ENCODE measurements around the gene TNFSF9. TPM values are rescaled to one million over a fixed set of nuclear protein-coding genes. Genes with fewer than 3 reads are reported as not detected.
A peak's percentile ranks its signal among the peaks of the same experiment; 100 is the strongest.

The TNFSF9 gene
- 12.7 and 16.6 TPM in 2 replicates for total RNA-seq

- peak within 1 kb of the TSS; percentile 69 for H3K27ac ChIP-seq (ENCODE audit: low read depth, low read length)
These were observed at the start of gene TNFSF9 for GRCh38 chr19:6530386-6531162. Gene TNFSF9 (plus strand): TSS chr19:6531026. CDS start chr19:6531037, 11 bp downstream.

GRCh38 chr19:6481541-6482342, 49.1 kb upstream of the TNFSF9 start, which contains the start of gene DENND1C:
Gene DENND1C (minus strand): TSS chr19:6481787. CDS start chr19:6481695, 92 bp downstream.
- Histone ChIP-seq H3K79me2 (ENCODE audit: insufficient read depth, low read length) (no peaks in the 10 kb centered on the region), H3K4me1 (ENCODE audit: insufficient read depth, low read length) (no peaks in the 10 kb centered on the region), H3K4me3 (ENCODE audit: insufficient read depth, low read length) (no peak within 1 kb of the TSS), H3K4me2 (ENCODE audit: insufficient read depth, low read length) (no peak within 1 kb of the TSS), H3K27ac (ENCODE audit: low read depth, low read length) (no peak within 1 kb of the TSS), H2AFZ (ENCODE audit: low read length) (no peak within 1 kb of the TSS), H3K27me3 (ENCODE audit: insufficient read depth, low read length) (no peaks in the 10 kb centered on the region), H3K9me3 (ENCODE audit: low read depth, low read length) (no peaks in the 10 kb centered on the region), H3K36me3 (ENCODE audit: insufficient read depth, low read length) (no peaks in the 10 kb centered on the region), H4K20me1 (ENCODE audit: insufficient read depth, low read length) (no peaks in the 10 kb centered on the region)
- peak; percentile 51 for TF ChIP-seq CTCF (IDR thresholded peaks at IDR 0.05; ENCODE audit: extremely low read depth, low read depth, low read length)
- DNase-seq (ENCODE audit: insufficient read length, low spot score, missing footprints) = peak; percentile 91

More at GRCh38 chr19:6530386-6531162, at the start of gene TNFSF9:
- Histone ChIP-seq H3K4me2 (ENCODE audit: insufficient read depth, low read length) (peak within 1 kb of the TSS; percentile 99), H3K9me3 (ENCODE audit: low read depth, low read length) (no peaks in the 10 kb centered on the region), H3K79me2 (ENCODE audit: insufficient read depth, low read length) (no peaks in the 10 kb centered on the region), H4K20me1 (ENCODE audit: insufficient read depth, low read length) (no peaks in the 10 kb centered on the region), H3K27me3 (ENCODE audit: insufficient read depth, low read length) (peaks cover 19% of the 10 kb centered on the region), H3K4me1 (ENCODE audit: insufficient read depth, low read length) (peaks cover 13% of the 10 kb centered on the region), H3K36me3 (ENCODE audit: insufficient read depth, low read length) (no peaks in the 10 kb centered on the region), H2AFZ (ENCODE audit: low read length) (peak within 1 kb of the TSS; percentile 99), H3K4me3 (ENCODE audit: insufficient read depth, low read length) (peak within 1 kb of the TSS; percentile 81)
- no peak for TF ChIP-seq CTCF (IDR thresholded peaks at IDR 0.05; ENCODE audit: extremely low read depth, low read depth, low read length)
- peak; percentile 99 for DNase-seq (ENCODE audit: insufficient read length, low spot score, missing footprints)

- no peak overlapping the region for H3K27ac ChIP-seq (ENCODE audit: low read depth, low read length)
- H3K36me3 ChIP-seq (ENCODE audit: insufficient read depth, low read length) = no peaks in the 10 kb centered on the region
- no peaks in the 10 kb centered on the region for H3K9me3 ChIP-seq (ENCODE audit: low read depth, low read length)
- no peak for TF ChIP-seq CTCF (IDR thresholded peaks at IDR 0.05; ENCODE audit: extremely low read depth, low read depth, low read length)
- no peaks in the 10 kb centered on the region for H3K4me1 ChIP-seq (ENCODE audit: insufficient read depth, low read length)
- no peak overlapping the region for H3K4me3 ChIP-seq (ENCODE audit: insufficient read depth, low read length)
- H3K27me3 ChIP-seq (ENCODE audit: insufficient read depth, low read length) = no peaks in the 10 kb centered on the region
- H4K20me1 ChIP-seq (ENCODE audit: insufficient read depth, low read length) = no peaks in the 10 kb centered on the region
- H3K4me2 ChIP-seq (ENCODE audit: insufficient read depth, low read length) = no peak overlapping the region
- DNase-seq (ENCODE audit: insufficient read length, low spot score, missing footprints) = no peak
- no peaks in the 10 kb centered on the region for H3K79me2 ChIP-seq (ENCODE audit: insufficient read depth, low read length)
- no peak overlapping the region for H2AFZ ChIP-seq (ENCODE audit: low read length)
These were observed 48.5 kb upstream of the TNFSF9 start for GRCh38 chr19:6482343-6482686.

- H4K20me1 ChIP-seq (ENCODE audit: insufficient read depth, low read length) = no peaks in the 10 kb centered on the region
- no peak overlapping the region for H2AFZ ChIP-seq (ENCODE audit: low read length)
These were observed 47.6 kb upstream of the TNFSF9 start for GRCh38 chr19:6483235-6483634.

More at GRCh38 chr19:6483235-6483634, 47.6 kb upstream of the TNFSF9 start:
- Histone ChIP-seq H3K36me3 (ENCODE audit: insufficient read depth, low read length) (no peaks in the 10 kb centered on the region), H3K4me1 (ENCODE audit: insufficient read depth, low read length) (no peaks in the 10 kb centered on the region), H3K4me2 (ENCODE audit: insufficient read depth, low read length) (no peak overlapping the region), H3K27ac (ENCODE audit: low read depth, low read length) (no peak overlapping the region), H3K27me3 (ENCODE audit: insufficient read depth, low read length) (no peaks in the 10 kb centered on the region), H3K79me2 (ENCODE audit: insufficient read depth, low read length) (no peaks in the 10 kb centered on the region), H3K4me3 (ENCODE audit: insufficient read depth, low read length) (no peak overlapping the region), H3K9me3 (ENCODE audit: low read depth, low read length) (no peaks in the 10 kb centered on the region)
- DNase-seq (ENCODE audit: insufficient read length, low spot score, missing footprints) = peak; percentile 31
- no peak for TF ChIP-seq CTCF (IDR thresholded peaks at IDR 0.05; ENCODE audit: extremely low read depth, low read depth, low read length)
